HCT116 (cell line): ENCODE data around the gene INIP. TPM values are rescaled to one million over a fixed set of nuclear protein-coding genes. Genes with fewer than 3 reads are reported as not detected.
"Not testable (repeated sequence)": the region's sequence is repeated elsewhere in the genome, so short reads cannot be mapped to it uniquely, and the experiment has no call there.

Experiments used
- ATAC-seq: fragments of 200-7000 bp; cut with Tn5 transposase; 2 replicates; pipeline ENCODE4 v1.9.1; 2020; ENCODE audit warnings: mild to moderate bottlenecking, moderate library complexity
- BruUV-seq: library from RNA; stranded (reverse); fragments of 400-500 nt; replicated peaks from 2 replicates; lab custom pipeline; 2021; lab: Mats Ljungman, UMichigan
- CTCF ChIA-PET: fragments of 300-600 bp; sonication (Branson Sonifier 250); formaldehyde crosslinking; loops from one replicate; lab custom pipeline; 2021; ENCODE audit warnings: antibody characterized with exemption; lab: Charles Lee
- POLR2A ChIA-PET: fragments of 300-600, 350-600 bp; sonication (Branson Sonifier 250); formaldehyde crosslinking; loops from one replicate; lab custom pipeline; 2021; ENCODE audit warnings: antibody characterized with exemption; lab: Charles Lee
- RAD21 ChIA-PET, 2 experiments: fragments of 300-600 bp; sonication (Branson Sonifier 250); formaldehyde crosslinking; loops; one replicate each; lab custom pipeline; 2023; ENCODE audit warnings: low total read pairs in 2 of 2; ENCODE audit not compliant: uncharacterized antibody in 2 of 2, unreplicated experiment in 2 of 2, low non-redundant PET in 1 of 2; lab: Charles Lee
- DNase-seq: peaks from one replicate; pipeline ENCODE4 v3.0.0-alpha.2; 2010; ENCODE audit warnings: low read depth, low spot score
- H2AFZ ChIP-seq: fragments of 200-600 bp; shearing (Covaris generic), sonication (generic); 2 replicates; pipeline ENCODE4 v1.6.1; 2017; ENCODE audit warnings: low read depth, mixed run types, mixed read lengths, antibody characterized with exemption, low read length; ENCODE audit not compliant: poor library complexity, severe bottlenecking
- H3K27ac ChIP-seq: 2 replicates; pipeline ENCODE4 v1.5.1; 2012; ENCODE audit warnings: low read depth, low read length
- H3K27me3 ChIP-seq: fragments of 200-600 bp; sonication (generic); 2 replicates; pipeline ENCODE4 v1.6.1; 2016; ENCODE audit warnings: mixed run types, low read length, mixed read lengths; ENCODE audit not compliant: insufficient read depth
- H3K36me3 ChIP-seq, 2 experiments: fragments of 200-500 bp in 1 of 2; fragments of 200-600 bp in 1 of 2; sonication (Bioruptor generic) in 1 of 2; sonication (generic) in 1 of 2; 2 replicates each; pipeline versions ENCODE4 v1.5.1 to v1.6.1; 2014 to 2016; ENCODE audit warnings: low read length in 2 of 2, inconsistent platforms in 1 of 2, mixed read lengths in 1 of 2, mixed run types in 1 of 2; ENCODE audit not compliant: insufficient read depth in 2 of 2, control insufficient read depth in 1 of 2
- H3K4me1 ChIP-seq, 2 experiments: fragments of 200-600 bp in 1 of 2; sonication (generic) in 1 of 2; 2 replicates each; pipeline versions ENCODE4 v1.5.1 to v1.6.1; 2012 to 2017; ENCODE audit warnings: low read length in 2 of 2, inconsistent platforms in 1 of 2, mild to moderate bottlenecking in 1 of 2, mixed read lengths in 1 of 2, mixed run types in 1 of 2, moderate library complexity in 1 of 2; ENCODE audit not compliant: insufficient read depth in 2 of 2, control insufficient read depth in 1 of 2
- H3K4me2 ChIP-seq: fragments of 200-600 bp; sonication (generic); 2 replicates; pipeline ENCODE4 v1.6.1; 2017; ENCODE audit warnings: mixed run types, low read length, mixed read lengths
- H3K4me3 ChIP-seq, 2 experiments: fragments of 200-600 bp in 1 of 2; sonication (generic) in 1 of 2; replicated peaks in 1 of 2; 2 replicates each; pipeline ENCODE4 v1.5.1; 2011 to 2016; ENCODE audit warnings: low read length in 2 of 2, control low read depth in 1 of 2, low read depth in 1 of 2, mild to moderate bottlenecking in 1 of 2, mixed read lengths in 1 of 2, mixed run types in 1 of 2
- H3K79me2 ChIP-seq: fragments of 200-600 bp; sonication (generic); 2 replicates; pipeline ENCODE4 v1.6.1; 2017; ENCODE audit warnings: mild to moderate bottlenecking, mixed run types, low read length, moderate library complexity, mixed read lengths; ENCODE audit not compliant: insufficient read depth
- H3K9ac ChIP-seq: fragments of 200-600 bp; sonication (generic); 2 replicates; pipeline ENCODE4 v1.6.1; 2016; ENCODE audit warnings: low read length, mixed read lengths
- H3K9me2 ChIP-seq: fragments of 200-600 bp; sonication (generic), shearing (Covaris generic); 2 replicates; pipeline ENCODE4 v1.6.1; 2017; ENCODE audit warnings: mixed run types, mild to moderate bottlenecking, moderate library complexity; ENCODE audit not compliant: insufficient read depth
- H3K9me3 ChIP-seq, 2 experiments: fragments of 200-500 bp in 1 of 2; fragments of 200-600 bp in 1 of 2; sonication (Bioruptor generic) in 1 of 2; sonication (generic) in 1 of 2; 2 replicates each; pipeline ENCODE4 v1.6.1; 2014 to 2017; ENCODE audit warnings: low read length in 2 of 2, mixed read lengths in 2 of 2, inconsistent platforms in 1 of 2, low read depth in 1 of 2, mild to moderate bottlenecking in 1 of 2, mixed run types in 1 of 2, moderate library complexity in 1 of 2; ENCODE audit not compliant: control insufficient read depth in 1 of 2, insufficient read depth in 1 of 2
- H4K20me1 ChIP-seq: fragments of 200-600 bp; sonication (generic), shearing (Covaris generic); 2 replicates; pipeline ENCODE4 v1.6.1; 2017; ENCODE audit warnings: mixed run types, mild to moderate bottlenecking, moderate library complexity; ENCODE audit not compliant: insufficient read depth
- ELF1 ChIP-seq: IDR thresholded peaks from 2 replicates; pipeline ENCODE4 v1.6.1; 2012; ENCODE audit warnings: low read depth, borderline replicate concordance
- POLR2AphosphoS5 ChIP-seq: IDR thresholded peaks from 2 replicates; pipeline ENCODE4 v1.6.1; 2011; ENCODE audit warnings: mild to moderate bottlenecking, low read depth, low read length, moderate library complexity
- RAD21 ChIP-seq: IDR thresholded peaks from 2 replicates; pipeline ENCODE4 v1.6.1; 2012; ENCODE audit warnings: low read depth, mild to moderate bottlenecking
- SIN3A ChIP-seq: IDR thresholded peaks from 2 replicates; pipeline ENCODE4 v1.6.1; 2012; ENCODE audit warnings: low read depth
- YY1 ChIP-seq: IDR thresholded peaks from 2 replicates; pipeline ENCODE4 v1.6.1; 2011; ENCODE audit warnings: low read length, low read depth, moderate library complexity, mild to moderate bottlenecking; ENCODE audit not compliant: insufficient replicate concordance; ENCODE audit errors: extremely low read depth
- ZBTB33 ChIP-seq: IDR thresholded peaks from 2 replicates; pipeline ENCODE4 v1.6.1; 2011; ENCODE audit warnings: mild to moderate bottlenecking, low read length, moderate library complexity; ENCODE audit not compliant: insufficient replicate concordance; ENCODE audit errors: extremely low read depth
- ZFX ChIP-seq: fragments of 450-650 bp; IDR thresholded peaks from 2 replicates; pipeline ENCODE4 v1.6.1; 2017
- ZNF274 ChIP-seq: fragments of 200-500 bp; sonication (Bioruptor generic); IDR thresholded peaks from 2 replicates; pipeline ENCODE4 v1.6.1; 2014; ENCODE audit warnings: mild to moderate bottlenecking, low read depth, low read length, inconsistent platforms
- intact Hi-C: fragments of 100-400 bp; cut with micrococcal nuclease; formaldehyde crosslinking; loops from 2 replicates; pipeline ENCODE4 v1.10.0; 2022
- total RNA-seq: library from RNA; stranded (reverse); gene quantifications from one replicate; pipeline ENCODE4 v1.2.1, GENCODE V29; 2021; ENCODE audit not compliant: unreplicated experiment
- TF ChIP-seq, protein P1 (sequence below): IDR thresholded peaks from 2 replicates; pipeline ENCODE4 v1.6.1; 2012; ENCODE audit warnings: low read depth
- TF ChIP-seq, protein P2 (sequence below), 3 experiments: fragments of 200-600 bp in 1 of 3; sonication (generic) in 1 of 3; IDR thresholded peaks in 2 of 3; conservative IDR thresholded peaks in 1 of 3; 2 replicates each; pipeline ENCODE4 v1.5.1; 2012 to 2017; ENCODE audit warnings: low read depth in 2 of 3, low read length in 2 of 3, antibody characterized with exemption in 1 of 3, borderline replicate concordance in 1 of 3, control low read depth in 1 of 3, mild to moderate bottlenecking in 1 of 3, mixed read lengths in 1 of 3, mixed run types in 1 of 3, moderate library complexity in 1 of 3; ENCODE audit not compliant: insufficient read depth in 1 of 3
- TF ChIP-seq, protein P3 (sequence below): IDR thresholded peaks from 2 replicates; pipeline ENCODE4 v1.6.1; 2012

Gene INIP
- total RNA-seq, 1 experiment from 2014 or later, result 28.9 TPM

- Histone ChIP-seq H4K20me1 (no peaks in the 10 kb centered on the region), H3K9ac (no peak overlapping the region), H3K4me3 (no peak overlapping the region), H3K4me2 (no peak overlapping the region), H3K27me3 (no peaks in the 10 kb centered on the region), H3K27ac (no peak overlapping the region), H3K9me2 (no peaks in the 10 kb centered on the region), H3K36me3 (no peaks in the 10 kb centered on the region), H2AFZ (no peak overlapping the region), H3K79me2 (no peaks in the 10 kb centered on the region), H3K4me1 (no peaks in the 10 kb centered on the region), H3K9me3 (no peaks in the 10 kb centered on the region)
- intact Hi-C loops, result no loop called here
- no peak for TF ChIP-seq POLR2AphosphoS5
- no peak for TF ChIP-seq ELF1
- TF ChIP-seq SIN3A, result no peak
- no peak for TF ChIP-seq YY1
- TF ChIP-seq RAD21, result no peak
- TF ChIP-seq ZFX, result no peak
- TF ChIP-seq, protein P1, sequence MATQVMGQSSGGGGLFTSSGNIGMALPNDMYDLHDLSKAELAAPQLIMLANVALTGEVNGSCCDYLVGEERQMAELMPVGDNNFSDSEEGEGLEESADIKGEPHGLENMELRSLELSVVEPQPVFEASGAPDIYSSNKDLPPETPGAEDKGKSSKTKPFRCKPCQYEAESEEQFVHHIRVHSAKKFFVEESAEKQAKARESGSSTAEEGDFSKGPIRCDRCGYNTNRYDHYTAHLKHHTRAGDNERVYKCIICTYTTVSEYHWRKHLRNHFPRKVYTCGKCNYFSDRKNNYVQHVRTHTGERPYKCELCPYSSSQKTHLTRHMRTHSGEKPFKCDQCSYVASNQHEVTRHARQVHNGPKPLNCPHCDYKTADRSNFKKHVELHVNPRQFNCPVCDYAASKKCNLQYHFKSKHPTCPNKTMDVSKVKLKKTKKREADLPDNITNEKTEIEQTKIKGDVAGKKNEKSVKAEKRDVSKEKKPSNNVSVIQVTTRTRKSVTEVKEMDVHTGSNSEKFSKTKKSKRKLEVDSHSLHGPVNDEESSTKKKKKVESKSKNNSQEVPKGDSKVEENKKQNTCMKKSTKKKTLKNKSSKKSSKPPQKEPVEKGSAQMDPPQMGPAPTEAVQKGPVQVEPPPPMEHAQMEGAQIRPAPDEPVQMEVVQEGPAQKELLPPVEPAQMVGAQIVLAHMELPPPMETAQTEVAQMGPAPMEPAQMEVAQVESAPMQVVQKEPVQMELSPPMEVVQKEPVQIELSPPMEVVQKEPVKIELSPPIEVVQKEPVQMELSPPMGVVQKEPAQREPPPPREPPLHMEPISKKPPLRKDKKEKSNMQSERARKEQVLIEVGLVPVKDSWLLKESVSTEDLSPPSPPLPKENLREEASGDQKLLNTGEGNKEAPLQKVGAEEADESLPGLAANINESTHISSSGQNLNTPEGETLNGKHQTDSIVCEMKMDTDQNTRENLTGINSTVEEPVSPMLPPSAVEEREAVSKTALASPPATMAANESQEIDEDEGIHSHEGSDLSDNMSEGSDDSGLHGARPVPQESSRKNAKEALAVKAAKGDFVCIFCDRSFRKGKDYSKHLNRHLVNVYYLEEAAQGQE, result no peak
- TF ChIP-seq ZBTB33, result no peak
- TF ChIP-seq, protein P2, sequence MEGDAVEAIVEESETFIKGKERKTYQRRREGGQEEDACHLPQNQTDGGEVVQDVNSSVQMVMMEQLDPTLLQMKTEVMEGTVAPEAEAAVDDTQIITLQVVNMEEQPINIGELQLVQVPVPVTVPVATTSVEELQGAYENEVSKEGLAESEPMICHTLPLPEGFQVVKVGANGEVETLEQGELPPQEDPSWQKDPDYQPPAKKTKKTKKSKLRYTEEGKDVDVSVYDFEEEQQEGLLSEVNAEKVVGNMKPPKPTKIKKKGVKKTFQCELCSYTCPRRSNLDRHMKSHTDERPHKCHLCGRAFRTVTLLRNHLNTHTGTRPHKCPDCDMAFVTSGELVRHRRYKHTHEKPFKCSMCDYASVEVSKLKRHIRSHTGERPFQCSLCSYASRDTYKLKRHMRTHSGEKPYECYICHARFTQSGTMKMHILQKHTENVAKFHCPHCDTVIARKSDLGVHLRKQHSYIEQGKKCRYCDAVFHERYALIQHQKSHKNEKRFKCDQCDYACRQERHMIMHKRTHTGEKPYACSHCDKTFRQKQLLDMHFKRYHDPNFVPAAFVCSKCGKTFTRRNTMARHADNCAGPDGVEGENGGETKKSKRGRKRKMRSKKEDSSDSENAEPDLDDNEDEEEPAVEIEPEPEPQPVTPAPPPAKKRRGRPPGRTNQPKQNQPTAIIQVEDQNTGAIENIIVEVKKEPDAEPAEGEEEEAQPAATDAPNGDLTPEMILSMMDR (IDR thresholded peaks at IDR 0.05 in 2 of 3, conservative IDR thresholded peaks at IDR 0.05 in 1 of 3; ENCODE audit: borderline replicate concordance in 1 of 3, insufficient read depth in 1 of 3, low read depth in 2 of 3, low read length in 2 of 3), result no peak
- no peak for TF ChIP-seq ZNF274
- TF ChIP-seq, protein P3, sequence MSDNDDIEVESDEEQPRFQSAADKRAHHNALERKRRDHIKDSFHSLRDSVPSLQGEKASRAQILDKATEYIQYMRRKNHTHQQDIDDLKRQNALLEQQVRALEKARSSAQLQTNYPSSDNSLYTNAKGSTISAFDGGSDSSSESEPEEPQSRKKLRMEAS, result no peak
- no peak for DNase-seq
- ATAC-seq, result no peak
- ChIA-PET RAD21 (no interaction called here), POLR2A (no interaction called here), CTCF (no interaction called here)
- no TSS peak for BruUV-seq
These were observed 8.0 kb upstream of the INIP start for GRCh38 chr9:112725961-112726360.

DNA sequence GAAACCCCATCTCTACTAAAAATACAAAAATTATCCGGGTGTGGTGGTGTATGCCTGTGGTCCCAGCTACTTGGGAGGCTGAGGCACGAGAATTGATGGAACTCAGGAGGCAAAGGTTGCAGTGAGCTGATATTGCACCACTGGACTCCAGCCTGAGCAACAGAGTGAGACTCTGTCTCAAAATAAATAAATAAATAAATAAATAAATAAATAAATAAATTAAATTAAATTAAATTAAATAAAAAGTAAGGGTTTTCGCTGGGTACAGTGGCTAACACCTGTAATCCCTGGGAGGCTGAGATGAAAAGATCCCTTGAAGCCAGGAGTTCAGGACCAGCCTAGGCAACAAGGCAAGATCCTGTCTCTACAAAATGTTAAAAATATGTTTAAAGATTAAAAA lies 4.8 kb upstream of the INIP start:
- H3K9ac ChIP-seq, POLR2A ChIA-PET, RAD21 ChIA-PET, H4K20me1 ChIP-seq, H3K79me2 ChIP-seq, ATAC-seq, H3K9me2 ChIP-seq, H3K9me3 ChIP-seq, H3K4me1 ChIP-seq, H3K4me2 ChIP-seq, BruUV-seq, DNase-seq, intact Hi-C loops, H3K36me3 ChIP-seq, CTCF ChIA-PET, H3K27ac ChIP-seq, H3K27me3 ChIP-seq, H2AFZ ChIP-seq, H3K4me3 ChIP-seq: not testable (repeated sequence)
